Stimulated activated CD4-positive, alpha-beta T cell treated with anti-CD3 and anti-CD28 coated beads, Interleukin-12 subunit alpha, Interleukin-12 subunit beta, amount 100 ng/mL, for 24 hours (primary cell): Measurements from ENCODE around the gene PARD6A.
A peak's percentile ranks its signal among the peaks of the same experiment; 100 is the strongest.

Experiments used
- DNase-seq, 2 experiments: peaks; one replicate each; pipeline ENCODE4 v3.0.0-alpha.2; 2020; ENCODE audit warnings: low read depth in 2 of 2

PARD6A gene, protein sequence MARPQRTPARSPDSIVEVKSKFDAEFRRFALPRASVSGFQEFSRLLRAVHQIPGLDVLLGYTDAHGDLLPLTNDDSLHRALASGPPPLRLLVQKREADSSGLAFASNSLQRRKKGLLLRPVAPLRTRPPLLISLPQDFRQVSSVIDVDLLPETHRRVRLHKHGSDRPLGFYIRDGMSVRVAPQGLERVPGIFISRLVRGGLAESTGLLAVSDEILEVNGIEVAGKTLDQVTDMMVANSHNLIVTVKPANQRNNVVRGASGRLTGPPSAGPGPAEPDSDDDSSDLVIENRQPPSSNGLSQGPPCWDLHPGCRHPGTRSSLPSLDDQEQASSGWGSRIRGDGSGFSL

DNA sequence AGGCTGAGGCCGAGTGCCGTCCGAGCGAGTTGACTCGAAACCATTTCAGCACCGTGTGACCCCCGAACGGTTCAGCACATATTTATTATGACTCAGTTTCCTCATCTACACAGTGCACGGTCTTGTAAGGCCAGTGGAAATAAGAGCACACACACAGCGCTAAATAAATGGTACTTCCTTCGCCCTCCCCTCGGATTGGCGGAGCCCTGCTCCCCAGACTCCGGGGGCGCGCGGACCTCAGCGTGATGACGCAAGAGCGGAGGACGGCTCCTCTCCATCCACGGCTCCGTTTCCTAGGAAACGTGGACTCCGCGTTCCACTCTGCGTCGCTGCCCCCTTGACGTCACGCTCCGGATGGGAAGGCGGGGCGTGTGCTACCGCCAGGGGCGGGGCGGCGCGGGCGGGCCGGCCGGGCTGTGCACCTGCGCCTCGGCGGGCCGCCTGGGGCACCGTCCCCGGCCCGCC is at the start of gene PARD6A:
TSS of gene PARD6A (plus strand) at position 397 of the 465 bp plus-strand sequence. CDS start 79 bp downstream, outside the sequence.
- DNase-seq: peak; percentile 92 to 94

DNA sequence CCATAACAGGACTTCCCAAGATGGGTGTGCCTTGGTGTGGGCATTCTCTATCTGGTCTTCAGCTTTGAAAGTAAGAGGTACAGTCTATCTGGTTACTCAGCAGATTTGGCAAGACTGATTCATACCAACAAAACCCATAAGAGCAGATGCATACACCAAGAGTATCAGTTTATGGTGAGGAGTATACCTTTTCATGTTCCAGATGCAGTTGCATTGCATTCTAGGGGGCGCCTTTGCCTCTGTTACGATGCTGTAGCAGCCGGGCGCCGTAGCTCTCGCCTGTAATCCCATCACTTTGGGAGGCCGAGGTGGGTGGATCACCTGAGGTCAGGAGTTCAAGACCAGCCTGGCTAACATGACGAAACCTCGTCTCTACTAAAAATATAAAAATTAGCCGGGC is 47.0 kb upstream of the PARD6A start:
- DNase-seq: peak in 1 of 2 experiments; percentile 3

DNA sequence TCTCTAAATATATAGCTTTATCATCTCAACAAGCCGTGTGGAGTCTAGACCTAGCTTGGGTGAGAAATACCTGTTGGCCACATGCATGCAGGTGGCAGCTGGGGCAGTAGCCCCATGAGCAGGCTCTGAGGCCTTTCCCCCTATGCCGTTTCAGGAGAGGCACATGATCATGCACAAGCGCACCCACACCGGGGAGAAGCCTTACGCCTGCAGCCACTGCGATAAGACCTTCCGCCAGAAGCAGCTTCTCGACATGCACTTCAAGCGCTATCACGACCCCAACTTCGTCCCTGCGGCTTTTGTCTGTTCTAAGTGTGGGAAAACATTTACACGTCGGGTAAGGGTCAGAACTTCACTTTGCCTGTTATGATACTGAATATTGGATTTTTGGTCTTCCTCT is 32.5 kb upstream of the PARD6A start:
- DNase-seq: no peak

DNA sequence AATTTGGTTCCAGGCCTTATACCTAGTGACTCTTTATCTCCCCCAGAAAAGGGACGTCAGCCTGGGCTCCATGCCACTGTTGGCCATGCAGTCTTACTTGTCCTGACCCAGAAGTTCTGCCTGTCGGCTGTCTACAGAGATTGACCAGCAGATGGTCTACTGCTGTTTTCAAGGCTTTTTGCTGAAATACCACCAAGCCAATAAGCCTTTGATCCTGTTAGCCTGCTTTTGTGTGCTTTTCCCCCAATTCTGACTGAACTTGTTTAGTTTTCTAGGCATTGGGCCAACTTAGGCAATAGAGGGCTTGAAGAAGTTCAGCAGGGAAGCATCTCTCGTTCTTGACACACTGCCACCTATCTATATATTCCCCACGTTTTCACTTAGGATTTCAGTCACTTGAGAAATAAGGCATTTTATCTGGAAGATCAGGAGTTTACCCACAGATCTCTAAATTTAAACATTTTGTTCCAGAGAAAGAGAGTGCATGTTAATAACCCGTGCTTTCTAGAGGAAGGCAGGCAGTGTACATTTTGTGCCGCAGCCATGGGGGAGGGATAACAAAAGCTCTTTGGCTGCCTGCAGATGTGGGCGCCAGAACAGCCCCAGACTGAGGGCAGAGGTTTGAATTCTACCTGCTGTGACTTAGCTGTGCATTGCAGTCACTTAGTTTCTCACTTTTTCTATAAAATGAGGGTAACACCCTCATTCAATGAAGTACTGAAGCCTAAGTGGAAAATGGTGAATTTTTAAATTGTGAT is 28.2 kb upstream of the PARD6A start:
- no peak for DNase-seq

DNA sequence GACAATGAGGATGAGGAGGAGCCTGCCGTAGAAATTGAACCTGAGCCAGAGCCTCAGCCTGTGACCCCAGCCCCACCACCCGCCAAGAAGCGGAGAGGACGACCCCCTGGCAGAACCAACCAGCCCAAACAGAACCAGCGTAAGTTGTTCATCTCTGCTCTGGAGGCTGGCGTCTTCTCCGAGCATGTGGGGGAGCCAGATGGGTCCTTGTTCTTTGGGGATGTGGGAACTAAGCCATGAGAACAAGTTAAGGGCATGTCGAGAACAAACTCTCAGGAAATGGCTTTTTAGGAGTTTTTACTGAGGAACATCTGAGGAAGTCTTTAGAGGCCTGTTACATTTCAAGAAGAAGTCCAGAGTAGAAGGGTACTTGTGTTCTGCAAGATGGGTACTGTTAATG is 24.0 kb upstream of the PARD6A start:
- no peak for DNase-seq

DNA sequence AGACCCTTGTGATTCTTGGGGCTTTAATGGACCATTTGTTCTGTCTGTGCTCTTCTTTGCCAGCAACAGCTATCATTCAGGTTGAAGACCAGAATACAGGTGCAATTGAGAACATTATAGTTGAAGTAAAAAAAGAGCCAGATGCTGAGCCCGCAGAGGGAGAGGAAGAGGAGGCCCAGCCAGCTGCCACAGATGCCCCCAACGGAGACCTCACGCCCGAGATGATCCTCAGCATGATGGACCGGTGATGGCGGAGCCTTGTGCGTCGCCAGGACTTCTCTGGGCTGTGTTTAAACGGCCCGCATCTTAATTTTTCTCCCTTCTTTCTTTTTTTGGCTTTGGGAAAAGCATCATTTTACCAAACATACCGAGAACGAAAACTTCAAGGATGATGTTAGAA is 23.1 kb upstream of the PARD6A start:
- no peak for DNase-seq

DNA sequence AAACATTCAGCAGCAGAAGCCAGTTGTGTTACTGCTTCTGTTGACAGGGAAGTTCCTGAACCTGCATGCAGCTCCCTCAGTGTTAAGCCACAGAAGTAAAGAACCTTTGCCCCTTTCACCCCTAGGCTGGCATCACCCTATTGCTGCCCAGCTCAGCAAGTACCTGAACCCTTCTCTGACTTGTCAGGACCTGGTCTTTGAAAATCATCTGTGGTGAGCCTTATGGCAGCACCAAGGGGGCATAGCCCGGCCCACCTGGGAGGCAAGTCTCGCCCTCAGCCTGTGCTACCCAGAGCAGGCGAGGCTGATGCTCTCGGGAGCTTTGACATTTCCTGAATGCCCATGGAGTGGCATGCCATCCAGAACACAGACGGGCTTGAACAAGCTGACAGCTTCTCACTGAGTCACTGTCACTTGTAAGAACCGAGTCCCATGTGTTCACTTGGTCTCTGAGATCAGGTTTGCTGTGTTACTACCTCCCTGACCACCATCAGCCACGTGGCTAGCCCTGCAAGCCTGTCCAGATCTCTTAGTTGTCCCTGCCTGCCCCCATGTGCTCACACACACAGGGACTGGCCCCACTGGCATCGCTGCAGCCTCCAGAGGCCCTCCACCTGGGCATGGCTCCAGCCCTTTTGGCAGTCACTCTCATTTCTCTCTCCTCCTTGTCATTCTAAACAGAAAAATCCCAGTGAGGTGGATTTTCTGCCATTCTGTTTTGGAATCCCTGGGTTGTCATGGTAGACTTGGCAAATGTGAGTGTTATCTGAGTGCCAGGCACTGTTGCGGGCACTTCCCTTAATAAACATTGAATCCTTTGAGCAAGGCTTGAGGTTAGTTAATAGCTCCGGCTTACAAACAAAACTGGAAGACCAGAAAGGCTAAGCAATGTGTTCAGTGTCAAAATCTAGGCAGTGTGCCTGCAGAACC is 18.7 kb upstream of the PARD6A start:
- no peak for DNase-seq

DNA sequence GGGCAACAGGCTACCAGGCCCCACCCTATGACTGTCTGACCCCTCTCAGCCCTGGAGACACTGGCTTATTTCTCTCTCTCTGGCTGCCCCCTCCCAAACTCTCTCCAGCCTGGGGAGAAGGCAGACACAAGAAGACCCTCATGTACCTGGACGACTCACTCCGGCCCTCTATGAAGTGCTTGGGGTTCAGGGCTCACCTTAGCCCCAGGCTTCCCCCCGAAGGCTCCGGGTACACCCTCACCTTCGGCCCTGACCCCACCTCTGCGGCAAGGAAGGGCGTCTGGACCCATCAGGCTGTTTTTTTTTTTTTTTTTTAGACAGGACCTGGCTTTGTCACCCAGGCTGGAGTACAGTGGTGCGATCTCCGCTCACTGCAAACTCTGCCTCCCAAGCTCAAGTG is 16.7 kb upstream of the PARD6A start:
- no peak for DNase-seq

DNA sequence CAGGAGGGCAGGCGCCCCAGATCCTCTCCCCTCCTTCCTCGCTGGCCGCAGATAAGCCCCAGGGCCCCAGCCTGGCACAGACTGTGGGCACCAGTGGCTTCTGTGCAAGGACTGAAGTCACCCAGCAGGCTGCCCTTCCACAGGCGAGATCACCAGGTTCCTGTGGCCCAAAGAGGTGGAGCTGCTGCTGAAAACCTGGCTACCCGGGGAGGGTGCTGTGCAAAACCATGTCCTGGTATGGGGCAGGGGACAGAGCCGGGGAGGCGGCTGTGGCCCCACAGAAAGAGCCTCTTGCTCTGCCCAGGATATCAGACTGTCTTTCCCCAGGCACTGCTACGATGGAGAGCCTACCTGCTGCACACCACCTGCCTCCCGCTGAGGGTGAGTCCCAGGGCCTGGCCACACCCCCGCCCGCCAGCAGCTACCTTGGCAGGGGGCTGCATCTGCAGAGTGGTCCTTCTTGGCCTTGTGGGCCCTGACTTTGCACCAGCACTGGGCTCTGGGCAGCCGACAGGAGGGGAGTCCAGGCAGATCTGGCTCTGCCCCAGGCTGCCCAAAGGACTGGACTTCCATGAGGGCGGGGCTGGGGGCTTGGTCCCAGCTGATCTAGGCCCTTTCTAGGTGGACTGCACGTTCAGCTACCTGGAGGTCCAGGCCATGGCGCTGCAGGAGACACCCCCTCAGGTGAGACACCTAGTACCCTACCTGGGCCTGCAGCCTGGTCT is 15.2 kb upstream of the PARD6A start:
- no peak for DNase-seq

DNA sequence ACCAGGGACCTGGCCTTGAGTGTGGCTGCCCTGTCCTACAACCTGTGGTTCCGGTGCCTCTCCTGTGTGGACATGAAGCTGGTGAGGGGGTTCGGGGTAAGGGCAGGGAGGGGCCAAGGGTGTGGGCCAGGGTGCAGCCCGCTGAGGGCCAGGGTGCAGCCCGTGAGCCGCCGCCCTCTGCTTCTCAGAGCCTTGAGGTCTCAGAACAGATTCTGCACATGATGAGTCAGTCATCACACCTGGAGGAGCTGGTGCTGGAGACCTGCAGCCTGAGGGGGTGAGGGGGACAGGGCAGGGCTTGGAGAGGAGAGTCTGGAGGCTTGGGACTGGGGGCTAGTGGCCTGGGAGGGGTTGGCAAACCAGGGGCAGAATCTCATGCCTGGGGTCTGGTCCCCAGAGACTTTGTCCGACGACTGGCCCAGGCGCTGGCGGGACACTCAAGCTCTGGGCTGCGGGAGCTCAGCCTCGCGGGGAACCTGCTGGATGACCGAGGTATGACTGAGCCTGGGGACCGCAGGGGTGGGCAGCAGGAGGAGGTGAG is 13.6 kb upstream of the PARD6A start:
- no peak for DNase-seq

DNA sequence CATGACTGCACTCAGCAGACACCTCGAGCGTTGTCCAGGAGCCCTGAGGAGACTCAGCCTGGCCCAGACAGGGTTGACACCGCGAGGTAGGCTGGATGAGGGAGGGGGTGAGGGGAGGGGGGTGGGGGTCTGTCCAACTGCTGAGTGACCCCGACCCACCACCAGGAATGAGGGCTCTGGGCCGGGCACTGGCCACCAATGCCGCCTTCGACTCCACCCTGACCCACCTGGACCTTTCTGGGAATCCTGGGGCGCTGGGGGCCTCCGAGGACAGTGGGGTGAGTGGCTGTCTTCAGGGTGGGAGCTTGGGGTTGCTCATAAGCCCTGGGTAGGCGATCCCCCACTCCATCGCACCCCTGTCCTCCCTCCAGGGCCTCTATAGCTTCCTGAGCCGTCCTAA is 13.1 kb upstream of the PARD6A start:
- no peak for DNase-seq

DNA sequence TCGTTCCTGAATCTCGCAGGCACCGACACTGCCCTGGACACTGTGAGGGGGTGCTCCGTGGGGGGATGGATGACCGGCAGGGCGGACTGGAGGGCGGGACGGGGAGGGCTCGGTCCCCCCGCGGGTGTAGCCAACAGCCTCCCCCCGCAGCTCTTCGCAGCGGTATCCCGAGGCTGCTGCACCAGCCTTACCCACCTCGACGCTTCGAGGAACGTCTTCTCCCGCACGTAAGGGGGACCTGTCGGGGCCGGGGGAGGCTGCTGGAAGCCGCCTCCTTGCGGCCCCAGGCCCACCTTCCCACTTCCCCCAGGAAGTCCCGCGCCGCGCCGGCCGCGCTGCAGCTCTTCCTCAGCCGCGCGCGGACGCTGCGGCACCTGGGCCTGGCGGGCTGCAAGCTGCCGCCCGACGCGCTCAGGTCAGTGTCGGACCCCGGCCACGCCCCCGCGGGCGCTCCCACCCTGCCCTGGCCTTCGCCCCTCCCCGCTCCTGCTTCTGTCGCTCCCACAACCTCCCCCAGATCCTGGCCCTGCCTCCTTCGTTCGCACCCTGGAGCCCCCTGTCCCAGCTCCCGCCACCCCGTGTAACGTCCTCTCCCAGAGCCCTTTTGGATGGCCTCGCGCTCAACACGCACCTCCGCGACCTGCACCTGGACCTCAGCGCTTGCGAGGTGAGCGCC is 12.5 kb upstream of the PARD6A start:
- no peak for DNase-seq

DNA sequence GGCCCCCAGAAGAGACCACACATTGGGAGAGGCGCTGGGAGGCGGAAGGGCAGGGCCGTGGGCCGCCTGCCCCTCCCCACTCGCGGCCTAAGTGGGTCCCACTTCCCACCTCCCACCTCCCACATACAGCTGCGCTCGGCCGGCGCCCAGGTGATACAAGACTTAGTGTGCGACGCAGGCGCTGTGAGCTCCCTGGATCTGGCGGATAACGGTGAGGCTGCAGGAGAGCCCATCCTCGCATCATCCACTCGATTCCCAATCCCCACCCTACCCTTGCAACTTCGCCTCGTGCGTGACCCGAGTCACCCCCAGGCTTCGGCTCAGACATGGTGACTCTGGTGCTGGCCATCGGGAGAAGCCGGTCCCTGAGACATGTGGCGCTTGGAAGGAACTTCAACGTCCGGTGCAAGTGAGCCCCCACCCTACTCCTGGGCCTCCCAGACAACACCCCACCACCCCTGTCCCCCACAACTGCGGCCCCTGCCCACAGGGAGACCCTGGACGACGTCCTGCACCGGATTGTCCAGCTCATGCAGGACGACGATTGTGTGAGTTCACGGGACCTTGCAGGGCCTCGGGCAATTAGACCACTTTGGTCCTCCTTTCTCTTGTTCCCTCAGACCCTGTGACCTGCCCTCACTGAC is 11.9 kb upstream of the PARD6A start:
- no peak for DNase-seq

DNA sequence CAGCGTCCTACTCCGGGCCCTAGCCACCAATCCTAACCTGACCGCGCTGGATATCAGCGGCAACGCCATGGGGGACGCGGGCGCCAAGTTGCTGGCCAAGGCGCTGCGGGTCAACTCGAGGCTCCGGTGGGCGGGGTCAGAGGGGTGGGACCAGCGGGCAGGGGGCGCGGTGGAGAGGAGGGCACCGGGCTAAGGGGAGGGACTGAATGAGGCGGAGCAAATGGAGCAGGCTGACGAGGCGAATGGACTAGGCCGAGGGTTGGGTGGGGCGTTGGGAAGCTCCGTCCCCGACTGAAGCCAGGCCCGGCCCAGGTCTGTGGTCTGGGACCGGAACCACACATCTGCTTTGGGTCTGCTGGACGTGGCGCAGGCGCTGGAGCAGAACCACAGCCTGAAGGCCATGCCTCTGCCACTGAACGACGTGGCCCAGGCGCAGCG is 11.2 kb upstream of the PARD6A start:
- DNase-seq: no peak

DNA sequence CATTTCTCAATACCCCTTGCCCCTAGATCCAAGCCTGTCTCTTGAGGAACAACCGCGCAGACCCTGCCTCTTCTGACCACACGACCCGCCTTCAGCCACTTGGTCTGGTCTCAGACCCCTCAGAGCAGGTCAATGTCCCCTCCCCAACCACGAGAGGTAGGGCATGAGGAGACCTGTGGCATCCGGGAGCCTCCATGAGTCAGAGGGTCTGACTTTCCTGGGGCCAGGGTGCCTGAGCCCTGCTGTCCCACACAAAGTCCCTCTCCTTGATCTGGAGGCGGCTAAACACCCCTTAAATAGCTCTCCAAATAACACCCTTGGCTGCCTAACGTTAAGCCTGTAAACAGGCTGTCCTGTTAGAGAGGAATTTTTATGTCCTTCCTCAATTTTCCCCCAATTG is 10.7 kb upstream of the PARD6A start:
- no peak for DNase-seq

DNA sequence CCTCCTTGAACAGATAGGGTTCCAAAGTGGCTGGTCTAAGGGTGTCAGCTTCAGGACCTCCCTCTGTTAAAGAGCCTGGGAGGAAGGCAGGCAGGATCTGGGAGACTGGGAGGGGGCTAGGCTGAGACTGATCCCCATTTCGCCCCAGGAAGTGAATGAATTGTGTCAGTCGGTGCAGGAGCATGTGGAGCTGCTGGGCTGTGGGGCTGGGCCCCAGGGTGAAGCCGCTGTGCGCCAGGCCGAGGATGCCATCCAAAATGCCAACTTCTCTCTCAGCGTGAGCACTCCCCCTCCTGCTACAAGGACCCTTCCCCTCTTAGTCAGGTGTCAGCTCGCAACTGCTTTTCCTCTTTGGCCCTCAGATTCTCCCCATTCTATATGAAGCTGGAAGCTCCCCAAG is 9.7 kb upstream of the PARD6A start:
- DNase-seq: no peak

DNA sequence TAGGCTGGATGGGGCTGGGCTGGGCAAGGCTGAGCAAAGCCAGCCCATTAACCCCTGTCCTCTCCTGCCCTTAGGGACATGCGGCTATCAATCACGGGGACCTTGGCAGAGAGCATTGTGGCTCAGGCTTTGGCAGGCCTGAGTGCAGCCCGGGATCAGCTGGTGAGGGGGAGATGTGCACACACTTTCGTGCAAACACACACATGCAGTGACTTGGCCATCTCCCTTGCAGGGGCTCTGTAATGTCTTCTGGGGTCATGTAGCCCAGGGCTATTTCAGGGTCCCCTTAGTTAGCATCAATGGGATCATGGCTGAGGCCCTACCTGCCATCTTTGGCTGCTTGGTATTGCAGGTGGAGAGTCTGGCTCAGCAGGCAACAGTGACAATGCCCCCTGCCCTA is 8.9 kb upstream of the PARD6A start:
- DNase-seq: no peak

DNA sequence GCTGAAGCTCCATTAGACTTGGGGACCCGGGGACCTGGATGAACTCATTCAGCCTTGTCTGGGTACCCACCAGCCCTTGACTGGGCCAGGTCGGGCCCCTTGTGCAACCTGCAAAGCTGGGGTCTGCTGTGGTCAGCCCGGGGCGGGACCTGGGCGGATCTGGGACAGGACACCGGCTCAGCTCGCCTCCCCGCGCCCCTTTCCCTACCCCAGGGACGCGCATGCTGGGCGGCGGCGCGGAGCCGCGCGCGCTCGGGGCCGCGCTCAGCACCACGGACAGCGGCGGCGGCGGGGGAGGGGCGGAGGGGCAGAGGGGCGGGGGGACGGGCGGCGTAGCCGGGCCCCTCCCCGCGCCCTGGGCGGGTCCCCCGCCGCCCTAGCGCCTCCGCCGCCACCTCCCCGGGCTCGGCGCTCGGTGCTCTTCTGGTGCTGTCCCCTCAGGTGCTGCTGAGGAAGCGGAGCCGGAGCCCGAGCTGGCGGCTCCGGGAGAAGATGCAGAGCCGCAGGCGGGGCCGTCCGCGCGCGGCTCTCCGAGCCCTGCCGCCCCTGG is 8.1 kb upstream of the PARD6A start:
- no peak for DNase-seq

DNA sequence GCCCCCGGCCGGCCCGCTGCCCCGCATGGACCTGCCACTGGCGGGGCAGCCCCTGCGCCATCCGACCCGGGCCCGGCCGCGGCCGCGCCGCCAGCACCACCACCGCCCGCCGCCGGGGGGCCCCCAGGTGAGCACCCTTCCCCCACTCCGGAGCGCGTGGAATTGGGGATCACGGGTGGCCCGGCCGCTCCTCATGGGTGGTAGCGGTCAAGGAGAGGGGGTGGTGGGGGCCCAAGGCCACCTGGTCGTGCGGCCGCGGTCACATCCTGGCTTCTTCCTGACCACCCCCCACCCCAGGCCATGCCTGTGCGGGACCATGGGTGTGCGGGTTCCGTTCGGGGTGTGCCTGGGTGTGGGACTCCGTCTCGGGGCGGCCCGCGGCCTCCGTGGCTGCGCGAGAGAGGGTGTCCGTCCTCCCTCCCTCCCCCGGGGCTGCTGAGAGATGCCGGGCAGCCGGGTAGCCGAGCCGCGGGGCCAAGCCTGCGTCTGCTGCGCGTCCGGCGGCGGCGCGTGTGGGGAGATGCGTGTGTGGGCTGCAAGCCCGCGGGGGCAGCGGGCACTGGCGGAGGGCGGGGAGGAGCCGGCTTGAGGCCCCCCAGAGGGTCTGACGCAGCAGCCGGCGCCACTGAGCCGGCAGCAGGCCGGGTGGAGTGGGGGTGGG is 7.5 kb upstream of the PARD6A start:
- no peak for DNase-seq
